K562 (cell line): ENCODE data around the gene CACNG7. TPM values are rescaled to one million over a fixed set of nuclear protein-coding genes. Genes with fewer than 3 reads are reported as not detected.

Experiments used
- CBX8 ChIP-seq: fragments of 200-600 bp; sonication (generic); IDR thresholded peaks from 2 replicates; pipeline ENCODE4 v1.6.1; 2012; ENCODE audit warnings: borderline replicate concordance, mixed run types, low read depth, mild to moderate bottlenecking, moderate library complexity, mixed read lengths, low read length, control low read depth, inconsistent platforms; ENCODE audit not compliant: poor library complexity, severe bottlenecking; ENCODE audit errors: extremely low read depth
- ETV1 ChIP-seq: fragments of 450-650 bp; conservative IDR thresholded peaks from 2 replicates; pipeline ENCODE4 v1.6.1; 2016; ENCODE audit warnings: missing genetic modification characterization, control low read depth, low read depth, missing compliant biosample characterization
- FOXJ3 ChIP-seq: sonication (generic); formaldehyde crosslinking; IDR thresholded peaks from 2 replicates; pipeline ENCODE4 v1.4.0; 2020; ENCODE audit warnings: mild to moderate bottlenecking, missing genetic modification reagents
- HDAC1 ChIP-seq, 2 experiments: fragments of 450-650 bp; IDR thresholded peaks; 2 replicates each; pipeline ENCODE4 v1.6.1; 2016 to 2017; ENCODE audit warnings: inconsistent platforms in 1 of 2, mild to moderate bottlenecking in 1 of 2, moderate library complexity in 1 of 2
- HEY1 ChIP-seq: fragments of 250-450 bp; sonication (Bioruptor Pico); IDR thresholded peaks from 2 replicates; pipeline ENCODE4 v1.5.0; 2020; ENCODE audit warnings: mild to moderate bottlenecking, moderate library complexity, borderline replicate concordance
- KAT2B ChIP-seq: IDR thresholded peaks from one replicate; pipeline ENCODE4 v1.6.1; 2012; ENCODE audit warnings: low read depth, mild to moderate bottlenecking, control low read depth, inconsistent platforms, low read length, moderate library complexity
- MTF1 ChIP-seq: fragments of 250-450 bp; sonication (Bioruptor Pico); IDR thresholded peaks from 2 replicates; pipeline ENCODE4 v1.9.0; 2021; ENCODE audit warnings: moderate library complexity, mild to moderate bottlenecking, inconsistent platforms, borderline replicate concordance
- MXI1 ChIP-seq: IDR thresholded peaks from 2 replicates; pipeline ENCODE4 v1.6.1; 2011; ENCODE audit warnings: low read depth, mild to moderate bottlenecking, improper control_type of control experiment, low read length
- NRF1 ChIP-seq, 2 experiments: fragments of 450-650 bp; IDR thresholded peaks in 1 of 2; conservative IDR thresholded peaks in 1 of 2; 2 replicates each; pipeline ENCODE4 v1.6.1; 2014; ENCODE audit warnings: mild to moderate bottlenecking in 2 of 2
- PHB2 ChIP-seq: fragments of 450-650 bp; IDR thresholded peaks from 2 replicates; pipeline ENCODE4 v1.6.1; 2017; ENCODE audit warnings: low read depth
- PHF8 ChIP-seq: fragments of 200-600 bp; sonication (generic); IDR thresholded peaks from 2 replicates; pipeline ENCODE4 v1.6.1; 2012; ENCODE audit warnings: mixed run types, mild to moderate bottlenecking, inconsistent platforms, low read length, moderate library complexity, borderline replicate concordance
- POLR2G ChIP-seq: fragments of 200-400 bp; formaldehyde crosslinking; IDR thresholded peaks from 2 replicates; pipeline ENCODE4 v1.6.1; 2017; ENCODE audit warnings: low read depth, mild to moderate bottlenecking, antibody characterized with exemption, low read length, moderate library complexity
- RBFOX2 ChIP-seq: fragments of 200-400 bp; formaldehyde crosslinking; IDR thresholded peaks from 2 replicates; pipeline ENCODE4 v1.6.1; 2017; ENCODE audit warnings: low read depth, mild to moderate bottlenecking, low read length, moderate library complexity
- RBM22 ChIP-seq: fragments of 200-400 bp; formaldehyde crosslinking; IDR thresholded peaks from 2 replicates; pipeline ENCODE4 v1.6.1; 2018; ENCODE audit warnings: low read length, low read depth; ENCODE audit not compliant: poor library complexity, severe bottlenecking
- RBM25 ChIP-seq: fragments of 200-400 bp; formaldehyde crosslinking; IDR thresholded peaks from 2 replicates; pipeline ENCODE4 v1.6.1; 2018; ENCODE audit warnings: low read length, low read depth, moderate library complexity; ENCODE audit not compliant: severe bottlenecking
- RFX5 ChIP-seq: IDR thresholded peaks from 2 replicates; pipeline ENCODE4 v1.6.1; 2011; ENCODE audit warnings: low read depth, mild to moderate bottlenecking, improper control_type of control experiment, low read length
- TAF1 ChIP-seq: IDR thresholded peaks from 2 replicates; pipeline ENCODE4 v1.6.1; 2011; ENCODE audit warnings: mild to moderate bottlenecking, low read length, moderate library complexity; ENCODE audit not compliant: insufficient read depth, control insufficient read depth, severe bottlenecking; ENCODE audit errors: extremely low read depth
- TBL1XR1 ChIP-seq, 2 experiments: IDR thresholded peaks; 2 replicates each; pipeline ENCODE4 v1.6.1; 2012; ENCODE audit warnings: improper control_type of control experiment in 2 of 2, low read length in 2 of 2, mild to moderate bottlenecking in 1 of 2
- TBP ChIP-seq: optimal IDR thresholded peaks from 2 replicates; pipeline ENCODE3; 2011; ENCODE audit warnings: low read depth, low read length, improper control_type of control experiment
- polyA plus RNA-seq, 8 experiments: library from polyadenylated mRNA; depleted of rRNA in 4 of 8; stranded (reverse) in 5 of 8; unstranded in 3 of 8; fragments of >200 nt; fragmentation: Nextera tagmentation in 2 of 8; fragmentation: Illumina TruSeq in 1 of 8; extraction: Ambion mirVana in 2 of 8; extraction: Trizol in 1 of 8; gene quantifications; 2 replicates each; pipeline versions ENCODE4 v1.2.1 to v1.2.3, GENCODE V29; 2011 to 2014; ENCODE audit warnings: inconsistent platforms in 1 of 8, missing spikeins in 1 of 8
- total RNA-seq, 7 experiments: library from RNA; depleted of rRNA in 6 of 7; stranded (reverse); fragments of >200 nt in 6 of 7; fragmentation: Illumina TruSeq in 2 of 7; extraction: Trizol in 2 of 7; gene quantifications; 2 replicates each; pipeline versions ENCODE4 v1.2.1 to v1.2.3, GENCODE V29; 2011 to 2021; ENCODE audit warnings: low replicate concordance in 1 of 7

The CACNG7 gene
- total and polyA plus RNA-seq, 9 of the 15 experiments (the other 6 are each of a cell fraction or from before 2014, with no cell fraction given) = not detected

- TF ChIP-seq RBM22 = peak; percentile 55
- no peak for TF ChIP-seq KAT2B
- peak; percentile 32; the same call in 1 of the 2 replicates for TF ChIP-seq PHF8
- peak; percentile 60; the same call in 1 of the 2 replicates for TF ChIP-seq POLR2G
- TF ChIP-seq MTF1 (CRISPR knock-in tag) = no peak
- TF ChIP-seq RFX5 = no peak
- no peak for TF ChIP-seq RBM25
- TF ChIP-seq NRF1 (conservative IDR thresholded peaks at IDR 0.05 in 1 of 2, IDR thresholded peaks at IDR 0.05 in 1 of 2) = peak; percentile 48 to 68; a peak in 3 of 4 replicates
- peak; percentile 82 for TF ChIP-seq TAF1
- peak; percentile 76 for TF ChIP-seq TBP
- TF ChIP-seq HDAC1 (IDR thresholded peaks at IDR 0.05) = peak in 1 of 2 experiments; percentile 55; a peak in 2 of 4 replicates
- no peak for TF ChIP-seq CBX8
- no peak for TF ChIP-seq PHB2
- peak; percentile 54 for TF ChIP-seq RBFOX2
- no peak for TF ChIP-seq HEY1 (CRISPR knock-in tag)
- peak; percentile 99 for TF ChIP-seq FOXJ3 (CRISPR knock-in tag)
- TF ChIP-seq ETV1 (tag) = peak; percentile 75
- TF ChIP-seq TBL1XR1 (IDR thresholded peaks at IDR 0.05; ENCODE audit: low read length in 2 of 2) = peak in 1 of 2 experiments; percentile 49; a peak in 1 of 4 replicates
- TF ChIP-seq MXI1 = peak; percentile 92
These were observed 41.6 kb upstream of the CACNG7 start, which contains the start of gene MYADM (continued) for GRCh38 chr19:53867225-53868090.
